AG09309 (cell line): ENCODE measurements around the gene MAOB.

Experiments
- DNase-seq: peaks from one replicate; pipeline ENCODE4 v3.0.0-alpha.2; 2010; ENCODE audit warnings: low read depth
- H3K4me3 ChIP-seq: 2 replicates; pipeline ENCODE4 v1.5.1; 2011; ENCODE audit warnings: mild to moderate bottlenecking, low read depth, low read length, moderate library complexity; ENCODE audit not compliant: control insufficient read depth
- TF ChIP-seq, protein P1 (sequence below): IDR thresholded peaks from 2 replicates; pipeline ENCODE4 v1.5.1; 2011; ENCODE audit warnings: mild to moderate bottlenecking, low read depth, low read length, inconsistent platforms; ENCODE audit not compliant: insufficient read depth, control insufficient read depth; ENCODE audit errors: missing control alignments

The MAOB gene

DNA sequence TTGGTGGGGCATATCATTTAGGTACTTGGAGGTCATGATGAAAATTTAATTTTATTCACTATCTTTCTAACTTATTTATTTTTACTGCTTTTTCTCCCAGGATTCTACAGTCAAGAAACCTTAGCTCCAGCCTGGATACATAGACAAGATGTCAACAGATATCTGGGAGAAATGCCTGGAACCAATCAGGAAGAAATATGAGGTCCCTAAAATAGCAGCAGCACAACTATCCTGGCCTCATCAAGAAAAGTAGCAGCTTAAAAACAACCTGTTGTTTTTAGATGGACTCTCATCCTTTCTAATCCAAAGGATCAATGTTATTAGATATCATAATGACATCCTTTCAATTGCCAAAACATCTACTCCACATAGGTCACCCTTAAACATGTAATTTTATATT, 54.5 kb downstream of the MAOB start:
- DNase-seq, result no peak
- TF ChIP-seq, protein P1, sequence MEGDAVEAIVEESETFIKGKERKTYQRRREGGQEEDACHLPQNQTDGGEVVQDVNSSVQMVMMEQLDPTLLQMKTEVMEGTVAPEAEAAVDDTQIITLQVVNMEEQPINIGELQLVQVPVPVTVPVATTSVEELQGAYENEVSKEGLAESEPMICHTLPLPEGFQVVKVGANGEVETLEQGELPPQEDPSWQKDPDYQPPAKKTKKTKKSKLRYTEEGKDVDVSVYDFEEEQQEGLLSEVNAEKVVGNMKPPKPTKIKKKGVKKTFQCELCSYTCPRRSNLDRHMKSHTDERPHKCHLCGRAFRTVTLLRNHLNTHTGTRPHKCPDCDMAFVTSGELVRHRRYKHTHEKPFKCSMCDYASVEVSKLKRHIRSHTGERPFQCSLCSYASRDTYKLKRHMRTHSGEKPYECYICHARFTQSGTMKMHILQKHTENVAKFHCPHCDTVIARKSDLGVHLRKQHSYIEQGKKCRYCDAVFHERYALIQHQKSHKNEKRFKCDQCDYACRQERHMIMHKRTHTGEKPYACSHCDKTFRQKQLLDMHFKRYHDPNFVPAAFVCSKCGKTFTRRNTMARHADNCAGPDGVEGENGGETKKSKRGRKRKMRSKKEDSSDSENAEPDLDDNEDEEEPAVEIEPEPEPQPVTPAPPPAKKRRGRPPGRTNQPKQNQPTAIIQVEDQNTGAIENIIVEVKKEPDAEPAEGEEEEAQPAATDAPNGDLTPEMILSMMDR, result no peak
- H3K4me3 ChIP-seq, result no peak overlapping the region

GRCh38 chrX:43822014-43822413, 60.2 kb downstream of the MAOB start:
- TF ChIP-seq, protein P1, result no peak
- DNase-seq, result no peak

DNA sequence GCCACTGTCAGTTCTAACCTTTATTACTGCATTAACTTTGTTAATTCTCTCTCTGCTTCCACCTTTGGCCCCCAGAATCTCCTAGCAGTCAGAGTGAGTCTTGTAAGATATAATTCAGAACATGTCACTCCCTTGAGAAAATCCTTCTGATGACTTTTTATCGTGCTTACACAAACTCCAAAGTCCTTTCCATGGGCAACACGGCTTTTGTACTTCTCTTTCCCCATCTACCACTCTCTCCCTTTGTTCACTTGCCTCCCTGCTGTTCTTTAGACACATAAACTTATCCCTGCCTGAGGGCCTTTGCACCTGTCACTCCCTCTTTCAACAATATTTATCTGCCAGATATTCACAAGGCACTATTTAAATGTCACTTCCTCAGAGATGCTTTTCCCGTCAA, 64.8 kb downstream of the MAOB start:
- H3K4me3 ChIP-seq, result no peak overlapping the region
- TF ChIP-seq, protein P1, result no peak
- DNase-seq, result no peak

More at GRCh38 chrX:43822014-43822413, 60.2 kb downstream of the MAOB start:
- no peak overlapping the region for H3K4me3 ChIP-seq

- TF ChIP-seq, protein P1, result no peak
- DNase-seq, result no peak
- no peak overlapping the region for H3K4me3 ChIP-seq
Measured at GRCh38 chrX:43815209-43815608, 67.0 kb downstream of the MAOB start.

- H3K4me3 ChIP-seq, result no peak overlapping the region
- no peak for DNase-seq
- TF ChIP-seq, protein P1, result no peak
Measured at GRCh38 chrX:43813898-43814297, 68.4 kb downstream of the MAOB start.

DNA sequence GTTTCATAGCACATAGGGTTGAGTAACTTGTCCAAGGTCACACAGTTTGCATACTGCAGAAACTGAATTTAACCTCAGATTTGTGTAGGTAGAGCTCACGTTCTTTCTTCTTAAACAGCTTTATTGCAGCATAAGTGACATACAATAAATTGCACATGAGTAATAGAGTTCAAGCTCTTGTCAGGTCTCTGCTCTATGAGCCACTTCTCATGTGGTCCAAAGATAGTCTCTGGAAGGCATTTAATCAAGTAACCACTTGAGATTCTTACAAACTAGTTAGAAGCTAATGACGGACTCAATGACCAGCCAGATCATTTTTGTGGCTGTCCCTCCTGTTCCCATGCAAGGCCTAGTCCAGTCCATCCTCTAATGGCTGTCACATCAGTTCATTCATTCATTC, 68.9 kb downstream of the MAOB start:
- TF ChIP-seq, protein P1, result no peak
- no peak for DNase-seq
- no peak overlapping the region for H3K4me3 ChIP-seq

- DNase-seq, result peak; percentile 21
- H3K4me3 ChIP-seq, result no peak overlapping the region
- TF ChIP-seq, protein P1, result no peak
Measured at GRCh38 chrX:43809463-43809862, 72.8 kb downstream of the MAOB start.
